HepG2 (cell line): ENCODE data around the gene GALNT15. TPM values are rescaled to one million over a fixed set of nuclear protein-coding genes. Genes with fewer than 3 reads are reported as not detected.

Experiments used
- ATAC-seq: fragments of 200-7000 bp; cut with Tn5 transposase; 3 replicates; pipeline ENCODE4 v1.9.1; 2020; ENCODE audit warnings: mild to moderate bottlenecking, moderate library complexity
- BruUV-seq: library from RNA; stranded (reverse); fragments of 400-500 nt; replicated peaks from 2 replicates; lab custom pipeline; 2021; lab: Mats Ljungman, UMichigan
- CTCF ChIA-PET: fragments of 300-600 bp; formaldehyde crosslinking; extraction: SDS; loops from one replicate; lab custom pipeline; 2021; ENCODE audit warnings: low total read pairs, inconsistent platforms, low intra/inter-chr PET ratio; lab: Yijun Ruan, JAX
- POLR2A ChIA-PET: fragments of 350-600 bp; sonication (Branson Sonifier 250); formaldehyde crosslinking; loops from one replicate; lab custom pipeline; 2020; ENCODE audit warnings: antibody characterized with exemption, inconsistent platforms; lab: Yijun Ruan, JAX
- DNase-seq: peaks from one replicate; pipeline ENCODE4 v3.0.0-alpha.2; 2015; ENCODE audit warnings: low spot score
- FAIRE-seq: peaks from 3 replicates; lab custom pipeline; 2011; peaks lifted over from hg19 to GRCh38; lab: Jason Lieb, UNC
- H2AFZ ChIP-seq: one replicate; pipeline ENCODE4 v1.6.1; 2011; ENCODE audit warnings: low read length, inconsistent platforms
- H3K27ac ChIP-seq: fragments of 300-600 bp; 3 replicates; pipeline ENCODE4 v1.8.0; 2011; ENCODE audit warnings: mixed run types, mild to moderate bottlenecking, mixed read lengths, low read length, inconsistent platforms; ENCODE audit not compliant: insufficient read depth; ENCODE audit errors: extremely low read length
- H3K27me3 ChIP-seq, 2 experiments: fragments of 200-600 bp in 1 of 2; 2 replicates in 1 of 2; 3 replicates in 1 of 2; pipeline versions ENCODE4 v1.6.0 to v1.8.0; 2011; ENCODE audit warnings: low read length in 2 of 2, mild to moderate bottlenecking in 2 of 2, moderate library complexity in 2 of 2, inconsistent platforms in 1 of 2; ENCODE audit not compliant: insufficient read depth in 2 of 2, control insufficient read depth in 1 of 2
- H3K36me3 ChIP-seq, 2 experiments: fragments of 200-600 bp in 1 of 2; replicated peaks in 1 of 2; 2 replicates in 1 of 2; 3 replicates in 1 of 2; pipeline versions ENCODE4 v1.5.1 to v1.8.0; 2011; ENCODE audit warnings: low read length in 2 of 2, inconsistent platforms in 1 of 2; ENCODE audit not compliant: insufficient read depth in 2 of 2, control insufficient read depth in 1 of 2
- H3K4me1 ChIP-seq: 2 replicates; pipeline ENCODE4 v1.5.1; 2012; ENCODE audit warnings: low read length, inconsistent platforms; ENCODE audit not compliant: insufficient read depth
- H3K4me2 ChIP-seq: 2 replicates; pipeline ENCODE4 v1.6.0; 2011; ENCODE audit warnings: low read depth, low read length, inconsistent platforms
- H3K4me3 ChIP-seq, 3 experiments: fragments of 200-600 bp in 1 of 3; sonication (generic), shearing (Covaris generic) in 1 of 3; replicated peaks in 1 of 3; 2 replicates each; pipeline ENCODE4 v1.5.1; 2011 to 2016; ENCODE audit warnings: low read length in 3 of 3, inconsistent platforms in 2 of 3, low read depth in 2 of 3, mild to moderate bottlenecking in 2 of 3, control low read depth in 1 of 3, mixed read lengths in 1 of 3; ENCODE audit not compliant: insufficient read depth in 1 of 3
- H3K79me2 ChIP-seq: one replicate; pipeline ENCODE4 v1.6.1; 2011; ENCODE audit warnings: low read length, inconsistent platforms; ENCODE audit not compliant: insufficient read depth
- H3K9ac ChIP-seq: 2 replicates; pipeline ENCODE4 v1.6.0; 2011; ENCODE audit warnings: mild to moderate bottlenecking, low read depth, low read length, inconsistent platforms; ENCODE audit not compliant: insufficient read depth
- H3K9me3 ChIP-seq: 2 replicates; pipeline ENCODE4 v1.5.1; 2012; ENCODE audit warnings: mild to moderate bottlenecking, low read length
- H4K20me1 ChIP-seq: 2 replicates; pipeline ENCODE4 v1.6.0; 2011; ENCODE audit warnings: inconsistent platforms, mild to moderate bottlenecking, low read length, moderate library complexity; ENCODE audit not compliant: insufficient read depth
- ADNP ChIP-seq: sonication (generic); formaldehyde crosslinking; IDR thresholded peaks from 2 replicates; pipeline ENCODE4 v1.4.0; 2020; ENCODE audit warnings: missing genetic modification reagents
- E2F1 ChIP-seq: sonication (generic); formaldehyde crosslinking; IDR thresholded peaks from 2 replicates; pipeline ENCODE4 v1.5.0; 2020; ENCODE audit warnings: missing genetic modification reagents
- FOXJ3 ChIP-seq: sonication (generic); formaldehyde crosslinking; IDR thresholded peaks from 2 replicates; pipeline ENCODE4 v1.4.0; 2020; ENCODE audit warnings: missing genetic modification reagents, mild to moderate bottlenecking, borderline replicate concordance
- KDM4B ChIP-seq: sonication (generic); formaldehyde crosslinking; IDR thresholded peaks from 2 replicates; pipeline ENCODE4 v1.4.0; 2020; ENCODE audit warnings: missing genetic modification reagents
- KLF16 ChIP-seq, 2 experiments: sonication (generic) in 1 of 2; formaldehyde crosslinking in 1 of 2; IDR thresholded peaks; 2 replicates each; pipeline versions ENCODE4 v1.6.1 to v1.8.0; 2016 to 2023; ENCODE audit warnings: missing genetic modification reagents in 2 of 2, missing compliant biosample characterization in 1 of 2
- MIER2 ChIP-seq: IDR thresholded peaks from 2 replicates; pipeline ENCODE4 v1.6.1; 2016; ENCODE audit warnings: missing biosample characterization, missing genetic modification reagents
- NFYB ChIP-seq: sonication (generic); formaldehyde crosslinking; IDR thresholded peaks from 2 replicates; pipeline ENCODE4 v1.4.0; 2020; ENCODE audit warnings: missing genetic modification reagents
- PLRG1 ChIP-seq: fragments of 450-650 bp; conservative IDR thresholded peaks from 2 replicates; pipeline ENCODE4 v1.6.1; 2016
- RXRB ChIP-seq: IDR thresholded peaks from 2 replicates; pipeline ENCODE4 v1.6.1; 2016; ENCODE audit warnings: borderline replicate concordance, missing genetic modification reagents, missing compliant biosample characterization
- TOPORS ChIP-seq: sonication (generic); formaldehyde crosslinking; IDR thresholded peaks from 2 replicates; pipeline ENCODE4 v1.8.0; 2023; ENCODE audit warnings: mild to moderate bottlenecking, missing genetic modification reagents
- ZBTB3 ChIP-seq: sonication (generic); formaldehyde crosslinking; IDR thresholded peaks from 2 replicates; pipeline ENCODE4 v1.4.0; 2020; ENCODE audit warnings: low read depth, mild to moderate bottlenecking, moderate library complexity, missing genetic modification reagents, borderline replicate concordance
- ZFAT ChIP-seq: sonication (generic); formaldehyde crosslinking; conservative IDR thresholded peaks from 2 replicates; pipeline ENCODE4 v1.8.1; 2023; ENCODE audit warnings: missing genetic modification reagents, inconsistent platforms
- ZNF33A ChIP-seq: sonication (generic); formaldehyde crosslinking; IDR thresholded peaks from 2 replicates; pipeline ENCODE4 v1.5.1; 2020; ENCODE audit warnings: missing genetic modification reagents, mild to moderate bottlenecking, moderate library complexity, borderline replicate concordance
- ZNF432 ChIP-seq: sonication (generic); formaldehyde crosslinking; IDR thresholded peaks from 2 replicates; pipeline ENCODE4 v1.5.0; 2020; ENCODE audit warnings: missing genetic modification reagents, mild to moderate bottlenecking, borderline replicate concordance
- ZNF709 ChIP-seq: sonication (generic); formaldehyde crosslinking; IDR thresholded peaks from 2 replicates; pipeline ENCODE4 v1.5.0; 2020; ENCODE audit warnings: mild to moderate bottlenecking, missing genetic modification reagents
- ZNF775 ChIP-seq: sonication (generic); formaldehyde crosslinking; IDR thresholded peaks from 2 replicates; pipeline ENCODE4 v1.4.0; 2020; ENCODE audit warnings: missing genetic modification reagents, mild to moderate bottlenecking, moderate library complexity, borderline replicate concordance
- ZNF776 ChIP-seq: sonication (generic); formaldehyde crosslinking; IDR thresholded peaks from 2 replicates; pipeline ENCODE4 v1.4.0; 2020; ENCODE audit warnings: mild to moderate bottlenecking, missing genetic modification reagents
- WGBS: methylation state at CpG from one replicate; pipeline ENCODE4 v1.1.6; 2017; ENCODE audit warnings: low lambda C conversion rate; 5-methylcytosine and 5-hydroxymethylcytosine counted together
- in situ Hi-C: cut with HindIII; loops from 2 replicates; pipeline ENCODE4 v1.10.0; 2017; ENCODE audit warnings: low pct_unique_long_range_greater_than_20kb; ENCODE audit not compliant: extremely low pct_ligation_motif_present
- intact Hi-C: fragments of 100-400 bp; cut with micrococcal nuclease; formaldehyde crosslinking; loops from one replicate; pipeline ENCODE4 v1.10.0; 2022; ENCODE audit not compliant: unreplicated experiment
- polyA plus RNA-seq, 8 experiments: library from polyadenylated mRNA; depleted of rRNA in 3 of 8; stranded (reverse) in 7 of 8; unstranded in 1 of 8; fragments of >200 nt; fragmentation: Illumina TruSeq in 4 of 8; extraction: Trizol in 4 of 8; gene quantifications; 2 replicates each; pipeline versions ENCODE4 v1.2.1 to v1.2.3, GENCODE V29; 2011 to 2016; ENCODE audit warnings: low read depth in 4 of 8, missing spikeins in 1 of 8, mixed read lengths in 1 of 8; ENCODE audit not compliant: insufficient read depth in 1 of 8
- total RNA-seq, 5 experiments: library from RNA; depleted of rRNA; stranded (reverse); fragments of >200 nt; fragmentation: Illumina TruSeq; extraction: Trizol; gene quantifications; 2 replicates each; pipeline ENCODE4 v1.2.3, GENCODE V29; 2016; ENCODE audit warnings: low read depth in 1 of 5
- TF ChIP-seq, protein P1 (sequence below): sonication (generic); formaldehyde crosslinking; IDR thresholded peaks from 2 replicates; pipeline ENCODE4 v1.4.0; 2020; ENCODE audit warnings: missing genetic modification reagents
- TF ChIP-seq, protein P2 (sequence below): sonication (generic); formaldehyde crosslinking; IDR thresholded peaks from 2 replicates; pipeline ENCODE4 v1.9.0; 2021; ENCODE audit warnings: missing genetic modification reagents, mild to moderate bottlenecking, borderline replicate concordance
- TF ChIP-seq, protein P3 (sequence below): IDR thresholded peaks from 2 replicates; pipeline ENCODE4 v1.6.1; 2016; ENCODE audit warnings: missing compliant biosample characterization, missing genetic modification reagents, borderline replicate concordance

GALNT15 gene
- total and polyA plus RNA-seq, 2 of the 13 experiments (the other 11 are each of a cell fraction or from before 2014, with no cell fraction given) = 0.02 to 0.04 TPM

DNA sequence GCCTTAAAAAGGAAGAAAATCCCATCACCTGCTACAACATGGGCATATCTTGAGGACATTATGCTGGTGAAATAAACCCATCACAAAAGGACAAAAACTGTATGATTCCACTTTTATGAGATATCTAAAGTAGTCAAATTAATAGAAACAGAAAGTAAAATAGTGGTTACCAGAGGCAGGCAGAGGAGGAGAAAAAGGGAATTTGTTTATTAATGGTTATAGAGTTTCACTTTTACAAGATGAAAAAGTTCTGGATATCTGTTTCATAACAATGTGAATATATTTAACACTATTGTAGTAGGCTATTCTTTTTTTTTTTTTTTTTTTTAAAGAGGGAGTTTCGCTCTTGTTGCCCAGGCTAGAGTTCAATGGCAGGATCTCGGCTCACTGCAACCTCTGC is 49.8 kb downstream of the GALNT15 start (continued):
- no peak for TF ChIP-seq E2F1 (CRISPR knock-in tag)
- TF ChIP-seq, all 625 proteins: peak for 0

DNA sequence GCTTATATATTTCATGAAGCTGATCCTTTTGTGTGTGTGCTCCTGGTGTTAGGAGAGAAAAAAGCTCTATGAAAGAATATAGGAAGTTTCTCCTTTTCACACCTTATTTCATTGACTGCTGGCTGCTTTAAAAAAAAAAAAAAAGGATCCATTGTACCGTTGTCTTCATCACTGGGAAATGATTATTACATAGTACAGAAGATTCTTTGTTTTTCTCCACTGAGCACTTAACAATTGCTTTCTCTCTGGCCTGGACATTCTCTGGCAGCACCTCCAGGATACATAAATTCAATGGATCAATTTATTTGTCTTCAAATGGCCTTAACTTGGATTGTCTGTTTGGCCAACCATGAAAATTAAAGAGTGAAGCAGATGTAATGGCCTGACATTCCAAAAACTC is 53.1 kb downstream of the GALNT15 start:
- in situ Hi-C loops = loop anchor here (25.0 kb wide), 1 partner anchor 590 kb away; no protein-coding TSS in a partner anchor
- intact Hi-C loops = no loop called here
- no peak for FAIRE-seq

More for the DNA sequence above, 53.1 kb downstream of the GALNT15 start:
- Histone ChIP-seq H3K27me3 (peaks cover 0 to 3% of the 10 kb centered on the region in 2 experiments; a peak in 1 of 5 replicates), H3K27ac (no peak overlapping the region), H3K4me2 (no peak overlapping the region), H3K4me1 (no peaks in the 10 kb centered on the region), H2AFZ (no peak overlapping the region), H3K36me3 (no peaks in the 10 kb centered on the region), H3K4me3 (no peak overlapping the region), H4K20me1 (no peaks in the 10 kb centered on the region), H3K79me2 (no peaks in the 10 kb centered on the region), H3K9me3 (no peaks in the 10 kb centered on the region), H3K9ac (no peak overlapping the region)
- ChIA-PET CTCF (no interaction called here), POLR2A (no interaction called here)
- no TSS peak for BruUV-seq
- WGBS = 0% methylated on average over 1 of the region's 1 CpG
- DNase-seq (no peak), ATAC-seq (no peak)
- TF ChIP-seq MIER2 (CRISPR knock-in tag) = no peak
- no peak for TF ChIP-seq ZNF776 (CRISPR knock-in tag)
- no peak for TF ChIP-seq TOPORS (CRISPR knock-in tag)
- TF ChIP-seq, protein P1, sequence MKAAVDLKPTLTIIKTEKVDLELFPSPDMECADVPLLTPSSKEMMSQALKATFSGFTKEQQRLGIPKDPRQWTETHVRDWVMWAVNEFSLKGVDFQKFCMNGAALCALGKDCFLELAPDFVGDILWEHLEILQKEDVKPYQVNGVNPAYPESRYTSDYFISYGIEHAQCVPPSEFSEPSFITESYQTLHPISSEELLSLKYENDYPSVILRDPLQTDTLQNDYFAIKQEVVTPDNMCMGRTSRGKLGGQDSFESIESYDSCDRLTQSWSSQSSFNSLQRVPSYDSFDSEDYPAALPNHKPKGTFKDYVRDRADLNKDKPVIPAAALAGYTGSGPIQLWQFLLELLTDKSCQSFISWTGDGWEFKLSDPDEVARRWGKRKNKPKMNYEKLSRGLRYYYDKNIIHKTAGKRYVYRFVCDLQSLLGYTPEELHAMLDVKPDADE (CRISPR knock-in tag) = no peak
- TF ChIP-seq FOXJ3 (CRISPR knock-in tag) = no peak
- TF ChIP-seq ZNF33A (CRISPR knock-in tag) = no peak
- no peak for TF ChIP-seq PLRG1
- TF ChIP-seq, protein P2, sequence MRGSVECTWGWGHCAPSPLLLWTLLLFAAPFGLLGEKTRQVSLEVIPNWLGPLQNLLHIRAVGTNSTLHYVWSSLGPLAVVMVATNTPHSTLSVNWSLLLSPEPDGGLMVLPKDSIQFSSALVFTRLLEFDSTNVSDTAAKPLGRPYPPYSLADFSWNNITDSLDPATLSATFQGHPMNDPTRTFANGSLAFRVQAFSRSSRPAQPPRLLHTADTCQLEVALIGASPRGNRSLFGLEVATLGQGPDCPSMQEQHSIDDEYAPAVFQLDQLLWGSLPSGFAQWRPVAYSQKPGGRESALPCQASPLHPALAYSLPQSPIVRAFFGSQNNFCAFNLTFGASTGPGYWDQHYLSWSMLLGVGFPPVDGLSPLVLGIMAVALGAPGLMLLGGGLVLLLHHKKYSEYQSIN (CRISPR knock-in tag) = no peak
- no peak for TF ChIP-seq KDM4B (CRISPR knock-in tag)
- no peak for TF ChIP-seq ZBTB3
- TF ChIP-seq ADNP (CRISPR knock-in tag) = no peak
- TF ChIP-seq RXRB = no peak
- no peak for TF ChIP-seq ZNF709 (CRISPR knock-in tag)
- TF ChIP-seq, protein P3, sequence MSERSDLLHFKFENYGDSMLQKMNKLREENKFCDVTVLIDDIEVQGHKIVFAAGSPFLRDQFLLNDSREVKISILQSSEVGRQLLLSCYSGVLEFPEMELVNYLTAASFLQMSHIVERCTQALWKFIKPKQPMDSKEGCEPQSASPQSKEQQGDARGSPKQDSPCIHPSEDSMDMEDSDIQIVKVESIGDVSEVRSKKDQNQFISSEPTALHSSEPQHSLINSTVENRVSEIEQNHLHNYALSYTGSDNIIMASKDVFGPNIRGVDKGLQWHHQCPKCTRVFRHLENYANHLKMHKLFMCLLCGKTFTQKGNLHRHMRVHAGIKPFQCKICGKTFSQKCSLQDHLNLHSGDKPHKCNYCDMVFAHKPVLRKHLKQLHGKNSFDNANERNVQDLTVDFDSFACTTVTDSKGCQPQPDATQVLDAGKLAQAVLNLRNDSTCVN (CRISPR knock-in tag) = no peak
- no peak for TF ChIP-seq ZNF775
- TF ChIP-seq KLF16 (CRISPR knock-in tag; IDR thresholded peaks at IDR 0.05) = no peak
- no peak for TF ChIP-seq ZFAT (CRISPR knock-in tag)
- TF ChIP-seq NFYB (CRISPR knock-in tag) = no peak
- TF ChIP-seq ZNF432 = no peak
